Stomach (tissue), 9 donors: ENCODE data around the gene URGCP. TPM values are rescaled to one million over a fixed set of nuclear protein-coding genes. Genes with fewer than 3 reads are reported as not detected.
A peak's percentile ranks its signal among the peaks of the same experiment; 100 is the strongest.

Experiments used
- DNase-seq, 2 donors: peaks; one replicate each; pipeline versions ENCODE4 v3.0.0 to v3.0.0-alpha.2; 2013 to 2019
- H3K27ac ChIP-seq, 5 donors: fragments of 200-600 bp in 4 of 5; sonication (generic) in 4 of 5; one replicate each; pipeline ENCODE4 v1.5.1; 2013 to 2019; ENCODE audit warnings: mild to moderate bottlenecking in 1 of 5, moderate library complexity in 1 of 5
- H3K27me3 ChIP-seq, 3 donors: fragments of 200-600 bp; sonication (generic); one replicate each; pipeline ENCODE4 v1.5.1; 2017 to 2019; ENCODE audit warnings: mixed run types in 1 of 3
- H3K36me3 ChIP-seq, 4 donors: fragments of 200-600 bp; sonication (generic); 1 replicate in 3 of 4; 2 replicates in 1 of 4; pipeline ENCODE4 v1.5.1; 2016 to 2019
- H3K4me1 ChIP-seq, 4 donors: fragments of 200-600 bp; sonication (generic); one replicate each; pipeline ENCODE4 v1.5.1; 2016 to 2019
- H3K4me3 ChIP-seq, 4 donors: fragments of 200-600 bp; sonication (generic) in 3 of 4; one replicate each; pipeline ENCODE4 v1.5.1; 2016 to 2019; ENCODE audit warnings: mild to moderate bottlenecking in 1 of 4
- H3K9me3 ChIP-seq, 4 donors: fragments of 200-600 bp; sonication (generic); one replicate each; pipeline ENCODE4 v1.5.1; 2016 to 2019
- CTCF ChIP-seq, 7 experiments: fragments of 450-650 bp in 4 of 7; fragments of 200-600 bp in 3 of 7; sonication (generic) in 3 of 7; IDR thresholded peaks; one replicate each; pipeline ENCODE4 v1.5.1; 2016 to 2019; ENCODE audit warnings: antibody characterized with exemption in 7 of 7, control low read depth in 2 of 7, mild to moderate bottlenecking in 1 of 7
- EP300 ChIP-seq: sonication (generic); formaldehyde crosslinking; IDR thresholded peaks from one replicate; pipeline ENCODE4 v1.6.1; 2017; ENCODE audit warnings: antibody characterized with exemption
- POLR2A ChIP-seq, 4 donors: fragments of 450-650 bp; IDR thresholded peaks; one replicate each; pipeline ENCODE4 v1.6.1; 2016; ENCODE audit warnings: antibody characterized with exemption in 4 of 4, control low read depth in 2 of 4, mild to moderate bottlenecking in 1 of 4, moderate library complexity in 1 of 4
- POLR2AphosphoS5 ChIP-seq, 3 donors: sonication (generic); formaldehyde crosslinking; IDR thresholded peaks; one replicate each; pipeline ENCODE4 v1.6.1; 2016; ENCODE audit warnings: antibody characterized with exemption in 3 of 3
- WGBS, 5 donors: extraction: QIAGEN DNeasy Blood & Tissue Kit in 3 of 5; methylation state at CpG; one replicate each; pipeline versions ENCODE4 v1.1.5 to v1.1.7; 2013 to 2018; 5-methylcytosine and 5-hydroxymethylcytosine counted together
- intact Hi-C: fragments of 100-400 bp; cut with DNase I; formaldehyde crosslinking; loops from one replicate; pipeline ENCODE4 v1.15.1; 2023; ENCODE audit warnings: low total_unique reads
- polyA plus RNA-seq, 3 donors: library from polyadenylated mRNA; stranded (reverse); fragments of 200-250 nt; gene quantifications; one replicate each; pipeline ENCODE4 v1.2.3, GENCODE V29; 2013
- total RNA-seq, 5 donors: library from RNA; depleted of rRNA; stranded (reverse); fragments of >200 nt; gene quantifications; one replicate each; pipeline versions ENCODE4 v1.1.0 to v1.2.3, GENCODE V29; 2014 to 2016
- donor health status: healthy with polysubstance abuse.
- donor health status: Bipolar disorder and iron deficiency.
- donor health status: healthy.

Gene URGCP
- total and polyA plus RNA-seq, 8 donors: 10.8 to 47.3 (median 24.2) TPM

- DNase-seq: peak; percentile 28 to 35
- 46 to 71% (median 57%) methylated on average over 2 to 3 of the region's 3 CpGs for WGBS, 5 donors
- no peak for TF ChIP-seq POLR2AphosphoS5 (IDR thresholded peaks at IDR 0.05)
- no peak for TF ChIP-seq EP300
- TF ChIP-seq CTCF (IDR thresholded peaks at IDR 0.05): peak in 3 of 7 experiments; percentile 20 to 34 (median 31)
- TF ChIP-seq POLR2A (IDR thresholded peaks at IDR 0.05): no peak
- peaks cover 0 to 11% (median 2%) of the 10 kb centered on the region in 4 donors for H3K4me1 ChIP-seq
- H3K27me3 ChIP-seq: no peaks in the 10 kb centered on the region
- no peaks in the 10 kb centered on the region for H3K9me3 ChIP-seq
- no peak overlapping the region for H3K4me3 ChIP-seq
- intact Hi-C loops: no loop called here
- peaks cover 0 to 37% (median 22%) of the 10 kb centered on the region in 4 donors for H3K36me3 ChIP-seq
- H3K27ac ChIP-seq: no peak overlapping the region
Observed at GRCh38 chr7:43942997-43943396, 36.6 kb upstream of the URGCP start.

GRCh38 chr7:43942250-43942649, 35.9 kb upstream of the URGCP start:
- DNase-seq: no peak
- Histone ChIP-seq H3K4me3 (no peak overlapping the region), H3K9me3 (no peaks in the 10 kb centered on the region), H3K36me3 (peaks cover 0 to 32% (median 20%) of the 10 kb centered on the region in 4 donors), H3K27me3 (no peaks in the 10 kb centered on the region), H3K27ac (no peak overlapping the region), H3K4me1 (peaks cover 0 to 11% (median 2%) of the 10 kb centered on the region in 4 donors)
- 65 to 74% (median 67%) methylated on average over 3 of the region's 3 CpGs for WGBS, 5 donors
- no peak for TF ChIP-seq POLR2AphosphoS5 (IDR thresholded peaks at IDR 0.05)
- no peak for TF ChIP-seq POLR2A (IDR thresholded peaks at IDR 0.05)
- TF ChIP-seq EP300: no peak
- TF ChIP-seq CTCF (IDR thresholded peaks at IDR 0.05): no peak
- intact Hi-C loops: no loop called here

- Histone ChIP-seq H3K27me3 (no peaks in the 10 kb centered on the region), H3K4me1 (peaks cover 0 to 11% (median 2%) of the 10 kb centered on the region in 4 donors), H3K27ac (peak overlapping the region in 2 of 5 donors; percentile 7 to 36), H3K4me3 (no peak overlapping the region), H3K36me3 (peaks cover 0 to 14% (median 9%) of the 10 kb centered on the region in 4 donors), H3K9me3 (no peaks in the 10 kb centered on the region)
- TF ChIP-seq POLR2AphosphoS5 (IDR thresholded peaks at IDR 0.05) (peak in 1 of 3 donors; percentile 49), CTCF (IDR thresholded peaks at IDR 0.05) (peak in 2 of 7 experiments; percentile 25 to 43), EP300 (no peak)
- WGBS, 5 donors: 35 to 69% (median 53%) methylated on average over 4 of the region's 4 CpGs
- intact Hi-C loops: no loop called here
- DNase-seq: peak; percentile 20 to 84
Observed at GRCh38 chr7:43938892-43939482, 32.6 kb upstream of the URGCP start.

- no peak overlapping the region for H3K27ac ChIP-seq
Observed at GRCh38 chr7:43937444-43937843, 31.0 kb upstream of the URGCP start.

More at GRCh38 chr7:43937444-43937843, 31.0 kb upstream of the URGCP start:
- intact Hi-C loops: no loop called here
- 31 to 56% (median 49%) methylated on average over 3 of the region's 3 CpGs for WGBS, 5 donors
- Histone ChIP-seq H3K4me1 (peaks cover 0 to 5% (median 0%) of the 10 kb centered on the region in 4 donors), H3K9me3 (no peaks in the 10 kb centered on the region), H3K4me3 (no peak overlapping the region), H3K36me3 (no peaks in the 10 kb centered on the region), H3K27me3 (no peaks in the 10 kb centered on the region)
- TF ChIP-seq EP300 (no peak), POLR2A (IDR thresholded peaks at IDR 0.05) (no peak), POLR2AphosphoS5 (IDR thresholded peaks at IDR 0.05) (no peak), CTCF (IDR thresholded peaks at IDR 0.05) (no peak)
- no peak for DNase-seq
